Mesodermal cell (in vitro differentiated cells): ENCODE measurements around the gene ACAA2.

ENCODE experiments used
- H3K27ac ChIP-seq: 2 replicates; pipeline ENCODE4 v1.7.0; 2013; ENCODE audit warnings: mild to moderate bottlenecking, low read depth, low read length, moderate library complexity; ENCODE audit not compliant: severe bottlenecking
- H3K36me3 ChIP-seq: 2 replicates; pipeline ENCODE4 v1.7.1; 2013; ENCODE audit warnings: mild to moderate bottlenecking, low read length, moderate library complexity; ENCODE audit not compliant: control insufficient read depth, insufficient read depth
- H3K4me1 ChIP-seq: one replicate; pipeline ENCODE4 v1.7.1; 2013; ENCODE audit warnings: mild to moderate bottlenecking, low read length; ENCODE audit not compliant: insufficient read depth, control insufficient read depth, poor library complexity, severe bottlenecking
- H3K4me3 ChIP-seq: 2 replicates; pipeline ENCODE4 v1.7.0; 2013; ENCODE audit warnings: low read length, control low read depth, mild to moderate bottlenecking; ENCODE audit not compliant: insufficient read depth, poor library complexity, severe bottlenecking; ENCODE audit errors: extremely low read depth
- H3K9me3 ChIP-seq: 2 replicates; pipeline ENCODE4 v1.7.1; 2013; ENCODE audit warnings: mild to moderate bottlenecking, low read length, moderate library complexity; ENCODE audit not compliant: control insufficient read depth
- WGBS, 2 experiments: methylation state at CpG; one replicate each; pipeline ENCODE4 v1.1.5; 2013; ENCODE audit warnings: missing lambda C conversion rate in 2 of 2; ENCODE audit not compliant: insufficient coverage in 2 of 2; 5-methylcytosine and 5-hydroxymethylcytosine counted together

Gene ACAA2

GRCh38 chr18:49739275-49739674 lies 74.1 kb downstream of the ACAA2 start:
- Histone ChIP-seq H3K9me3 (no peaks in the 10 kb centered on the region), H3K4me3 (no peak overlapping the region), H3K4me1 (peaks cover 9% of the 10 kb centered on the region), H3K27ac (no peak overlapping the region), H3K36me3 (no peaks in the 10 kb centered on the region)
- WGBS, 2 experiments: 95 to 100% methylated on average over 4 of the region's 4 CpGs

GRCh38 chr18:49738721-49739120 lies 74.6 kb downstream of the ACAA2 start:
- no CpG with 5 or more reads among the region's 4 CpGs for WGBS, 2 experiments

GRCh38 chr18:49734836-49735235 lies 78.5 kb downstream of the ACAA2 start:
- no peak overlapping the region for H3K27ac ChIP-seq
- peaks cover 40% of the 10 kb centered on the region for H3K4me1 ChIP-seq
- no peaks in the 10 kb centered on the region for H3K9me3 ChIP-seq
- H3K36me3 ChIP-seq: no peaks in the 10 kb centered on the region
- H3K4me3 ChIP-seq: no peak overlapping the region
- WGBS, 2 experiments: 90 to 93% methylated on average over 2 to 4 of the region's 4 CpGs

More at GRCh38 chr18:49738721-49739120, 74.6 kb downstream of the ACAA2 start:
- Histone ChIP-seq H3K4me3 (no peak overlapping the region), H3K4me1 (peaks cover 11% of the 10 kb centered on the region), H3K36me3 (no peaks in the 10 kb centered on the region), H3K27ac (no peak overlapping the region), H3K9me3 (no peaks in the 10 kb centered on the region)

GRCh38 chr18:49733896-49734585 lies 79.3 kb downstream of the ACAA2 start:
- Histone ChIP-seq H3K27ac (no peak overlapping the region), H3K36me3 (no peaks in the 10 kb centered on the region), H3K9me3 (no peaks in the 10 kb centered on the region), H3K4me1 (peaks cover 46% of the 10 kb centered on the region), H3K4me3 (no peak overlapping the region)
- WGBS, 2 experiments: 76 to 96% methylated on average over 4 to 8 of the region's 8 CpGs

GRCh38 chr18:49733321-49733720 lies 80.0 kb downstream of the ACAA2 start:
- WGBS, 2 experiments: no CpG with 5 or more reads among the region's 1 CpG
- Histone ChIP-seq H3K4me1 (peaks cover 52% of the 10 kb centered on the region), H3K27ac (no peak overlapping the region), H3K4me3 (no peak overlapping the region), H3K9me3 (no peaks in the 10 kb centered on the region), H3K36me3 (no peaks in the 10 kb centered on the region)
